Measurements from ENCODE around the gene MICU1. TPM values are rescaled to one million over a fixed set of nuclear protein-coding genes. Genes with fewer than 3 reads are reported as not detected.

The MICU1 gene
- total RNA-seq, 1 experiment from 2014 or later: 34.4 TPM

- no peak for DNase-seq (ENCODE audit: low read depth)
Observed at GRCh38 chr10:72630144-72630543, 4.3 kb upstream of the MICU1 start.

DNA sequence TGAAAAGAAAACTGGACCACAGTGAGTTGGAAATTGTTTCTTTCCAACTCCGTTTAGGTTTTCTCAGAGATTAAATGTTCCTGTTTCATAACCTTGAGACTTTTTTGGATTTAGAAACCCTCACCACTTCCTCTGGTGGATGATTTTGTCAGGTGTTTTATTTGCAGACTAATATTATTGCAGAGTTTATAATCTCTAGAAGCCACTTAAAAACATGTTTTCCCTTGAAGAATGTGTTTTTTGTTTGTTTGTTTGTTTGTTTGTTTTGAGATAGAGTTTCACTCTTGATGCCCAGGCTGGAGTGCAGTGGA is 520 bp upstream of the MICU1 start:
- DNase-seq (ENCODE audit: low read depth): no peak

- no peak for DNase-seq (ENCODE audit: low read depth)
Observed at GRCh38 chr10:72625276-72625607, 637 bp downstream of the MICU1 start.

GRCh38 chr10:72622271-72622670 is 3.6 kb downstream of the MICU1 start:
- no peak for DNase-seq (ENCODE audit: low read depth)

- DNase-seq (ENCODE audit: low read depth): no peak
Observed at GRCh38 chr10:72616716-72617115, 9.2 kb downstream of the MICU1 start.

GRCh38 chr10:72615970-72616369 is 9.9 kb downstream of the MICU1 start:
- no peak for DNase-seq (ENCODE audit: low read depth)

DNA sequence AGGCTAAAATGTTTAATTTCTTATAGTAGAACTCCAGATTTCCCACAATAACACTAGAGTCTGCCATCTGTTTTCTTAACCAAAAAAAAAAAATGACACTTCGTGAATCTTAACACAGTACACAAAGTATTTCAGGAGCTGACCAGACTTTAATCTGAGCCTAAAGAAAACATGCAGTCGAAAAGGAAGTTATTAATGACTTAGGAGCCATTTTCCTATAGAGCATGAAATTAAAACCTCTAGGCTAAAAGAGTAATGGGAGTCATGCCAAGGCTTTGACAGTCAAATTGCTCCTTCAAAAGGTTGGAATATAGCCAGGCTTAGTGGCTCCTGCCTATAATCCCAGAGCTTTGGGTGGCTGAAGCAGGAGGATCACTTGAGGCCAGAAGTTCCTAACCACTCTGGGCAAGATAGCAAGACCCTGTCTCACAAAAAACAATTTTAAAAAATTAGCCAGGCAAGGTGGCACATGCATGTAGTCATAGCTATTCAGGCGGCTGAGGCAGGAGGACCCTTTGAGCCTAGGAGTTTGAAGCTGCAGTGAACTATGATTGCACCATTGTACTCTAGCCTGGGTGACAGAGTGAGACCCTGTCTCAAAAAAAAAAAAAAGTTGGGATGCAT is 13.6 kb downstream of the MICU1 start:
- DNase-seq (ENCODE audit: low read depth): no peak

DNA sequence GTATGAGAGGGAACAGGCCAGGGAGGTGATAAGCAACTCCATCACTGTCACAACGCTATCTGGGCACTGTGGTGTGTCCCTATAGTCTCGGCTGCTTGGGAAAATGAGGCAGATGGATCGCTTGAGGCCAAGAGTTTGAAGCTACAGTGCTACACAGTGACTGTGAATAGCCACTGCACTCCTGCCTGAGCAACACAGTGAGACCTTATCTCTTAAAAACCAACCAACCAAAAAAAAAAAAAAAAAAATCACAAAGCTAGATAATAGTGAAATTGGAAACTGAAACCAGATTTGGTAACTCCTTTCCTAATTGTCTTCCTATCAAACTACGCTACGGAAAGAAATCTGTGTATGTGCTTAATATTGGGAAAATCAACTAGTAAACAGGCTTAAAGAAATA is 14.1 kb downstream of the MICU1 start:
- no peak for DNase-seq (ENCODE audit: low read depth)

GRCh38 chr10:72610466-72610865 is 15.4 kb downstream of the MICU1 start:
- DNase-seq (ENCODE audit: low read depth): no peak

- DNase-seq (ENCODE audit: low read depth): no peak
Observed at GRCh38 chr10:72605122-72605521, 20.8 kb downstream of the MICU1 start.

GRCh38 chr10:72601144-72601543 is 24.7 kb downstream of the MICU1 start:
- no peak for DNase-seq (ENCODE audit: low read depth)

- no peak for DNase-seq (ENCODE audit: low read depth)
Observed at GRCh38 chr10:72598769-72599701, 26.8 kb downstream of the MICU1 start.

- DNase-seq (ENCODE audit: low read depth): no peak
Observed at GRCh38 chr10:72597897-72598296, 28.0 kb downstream of the MICU1 start.

DNA sequence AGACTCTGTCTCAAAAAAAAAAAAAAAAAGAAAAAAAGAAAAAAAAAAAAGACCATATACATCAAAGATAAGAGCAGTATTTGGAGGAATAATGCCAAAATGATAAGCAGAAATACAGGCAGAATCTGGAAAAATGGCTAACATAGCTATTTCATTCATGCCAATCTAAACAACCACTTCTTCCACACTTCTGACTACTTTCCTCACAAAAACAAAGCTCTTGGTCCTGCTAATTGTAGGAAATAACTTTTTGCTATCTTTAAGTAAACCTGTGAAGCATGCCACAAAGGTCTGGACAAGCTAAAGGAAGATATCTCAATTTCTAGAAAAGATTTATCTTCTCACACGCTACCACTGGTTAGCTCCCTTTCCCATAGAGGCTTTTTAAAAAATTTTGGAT is 30.4 kb downstream of the MICU1 start:
- DNase-seq (ENCODE audit: low read depth): no peak

DNA sequence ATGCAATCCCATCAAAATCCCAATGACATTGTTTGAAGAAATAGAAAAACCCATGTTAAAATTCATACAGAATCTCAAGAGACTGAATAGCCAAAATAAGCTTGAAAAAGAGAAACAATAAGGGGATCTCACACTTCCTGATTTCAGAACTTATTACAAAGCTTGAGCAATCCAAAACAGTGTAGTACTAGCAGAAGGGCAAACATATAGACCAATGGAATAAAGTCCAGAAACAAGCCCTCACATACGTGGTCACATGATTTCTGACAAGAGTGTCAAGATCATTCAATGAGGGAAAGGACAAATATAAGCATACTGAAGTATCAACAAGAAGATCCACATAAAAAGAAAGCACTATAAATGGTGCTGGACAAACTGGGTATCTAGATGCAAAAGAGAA is 31.9 kb downstream of the MICU1 start:
- no peak for DNase-seq (ENCODE audit: low read depth)

DNA sequence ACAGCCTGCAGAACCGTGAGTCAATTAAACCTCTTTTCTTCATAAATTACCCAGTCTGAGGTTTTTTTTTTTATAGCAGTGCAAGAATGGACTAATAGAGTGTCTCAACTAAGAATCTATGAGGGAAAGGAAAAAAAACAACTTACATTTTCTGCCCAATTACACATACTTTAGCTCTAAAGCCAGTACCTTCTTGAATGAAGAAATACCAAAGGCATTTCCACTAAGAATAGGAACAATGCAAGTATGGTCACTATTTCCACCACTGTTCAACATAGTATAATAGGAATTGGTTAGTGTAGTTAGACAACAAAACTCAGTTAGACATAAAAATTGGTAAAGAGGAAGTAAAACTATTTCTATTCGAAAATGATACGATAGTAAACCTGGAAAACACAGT is 37.6 kb downstream of the MICU1 start:
- DNase-seq (ENCODE audit: low read depth): no peak

GRCh38 chr10:72587568-72587967 is 38.3 kb downstream of the MICU1 start:
- no peak for DNase-seq (ENCODE audit: low read depth)

DNA sequence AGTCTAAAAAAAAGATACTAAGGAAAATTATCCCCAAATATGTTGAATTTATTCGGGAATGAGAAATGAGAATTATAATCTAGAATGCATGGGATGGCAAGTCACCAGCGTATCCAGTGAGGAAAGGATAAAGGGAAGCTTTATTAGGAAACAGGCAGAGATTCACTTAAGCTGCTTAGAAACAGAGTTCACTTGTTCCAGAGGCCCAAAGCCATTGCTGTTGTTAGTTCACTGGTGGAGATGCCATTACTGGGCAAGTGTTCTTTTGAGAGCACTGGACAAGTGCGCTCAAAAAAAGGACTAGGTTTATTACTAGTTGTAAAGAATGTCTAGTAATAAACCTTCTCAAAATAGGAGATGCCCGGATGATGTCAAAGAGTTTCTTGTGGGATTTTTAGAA is 51.2 kb downstream of the MICU1 start:
- no peak for DNase-seq (ENCODE audit: low read depth)

DNA sequence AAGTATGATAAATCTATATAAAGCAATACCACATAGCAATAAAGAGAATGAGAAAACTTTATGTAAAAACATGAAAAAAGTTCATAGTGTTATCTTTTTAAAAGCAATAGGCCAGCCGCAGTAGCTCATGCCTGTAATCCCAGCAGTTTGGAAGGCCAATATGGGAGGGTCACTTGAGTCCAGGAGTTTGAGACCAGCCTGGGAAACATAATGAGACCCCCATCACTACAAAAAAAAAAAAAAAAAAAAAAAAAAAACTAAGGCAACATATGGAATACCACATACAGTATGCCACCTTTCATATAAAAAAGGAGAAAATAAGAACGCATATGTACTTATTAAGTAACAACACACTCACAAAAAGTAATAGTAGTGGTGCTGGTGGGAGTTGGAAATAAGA is 52.8 kb downstream of the MICU1 start:
- DNase-seq (ENCODE audit: low read depth): no peak

DNA sequence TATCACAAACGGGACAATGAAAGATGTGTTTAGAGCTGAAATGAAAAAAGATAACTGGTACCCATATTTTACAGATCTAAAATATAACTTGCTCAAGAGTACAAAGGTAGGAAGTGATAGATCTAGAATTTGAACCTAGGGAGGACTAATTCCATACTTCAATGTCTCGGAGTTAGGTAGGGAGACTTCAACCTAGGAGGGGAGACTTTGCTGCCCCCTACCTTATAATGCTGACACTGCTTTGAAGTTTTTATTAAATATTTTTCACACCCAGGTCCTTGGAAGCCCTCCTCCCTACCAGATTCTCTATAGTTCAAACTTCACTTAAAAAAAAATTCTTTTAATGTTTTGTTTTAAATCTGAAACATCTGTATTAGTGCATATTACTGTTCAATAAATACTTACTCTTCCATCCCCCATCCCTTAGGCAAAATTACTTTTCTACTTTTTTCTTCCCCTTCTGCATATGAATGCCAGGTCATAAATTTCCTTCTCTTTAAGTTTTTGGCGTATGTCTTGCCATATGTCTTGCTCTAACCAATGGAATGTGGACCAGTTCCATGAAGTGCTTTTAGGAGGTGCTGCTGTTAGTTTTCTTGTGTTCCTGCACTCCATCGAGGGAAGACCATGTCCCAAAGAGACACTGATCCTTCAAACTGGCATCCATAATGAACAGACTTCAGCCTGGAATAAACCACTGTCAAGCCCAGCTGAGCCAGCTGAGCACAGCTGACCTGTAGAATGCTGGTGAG is 57.8 kb downstream of the MICU1 start:
- peak; percentile 60 for DNase-seq (ENCODE audit: low read depth)

DNA sequence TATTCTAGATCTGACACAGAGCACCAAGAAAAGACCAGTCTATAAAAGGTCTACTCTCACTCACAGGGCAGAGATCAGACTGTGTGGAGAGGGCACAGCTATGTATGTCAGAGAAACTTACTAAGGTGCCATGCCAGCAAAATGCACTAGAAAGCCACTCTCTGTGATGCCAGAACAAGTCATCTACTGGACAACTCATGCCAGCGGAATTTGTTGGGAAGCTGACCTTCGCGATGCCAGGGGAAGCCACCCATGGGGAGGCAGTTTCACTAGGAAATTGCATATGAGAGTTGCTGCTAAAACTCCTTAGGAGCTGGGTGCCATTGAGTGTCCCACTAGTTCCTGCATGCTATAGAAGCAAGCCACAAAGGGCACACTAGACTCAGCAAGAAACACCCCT is 58.5 kb downstream of the MICU1 start:
- peak; percentile 89 for DNase-seq (ENCODE audit: low read depth)

DNA sequence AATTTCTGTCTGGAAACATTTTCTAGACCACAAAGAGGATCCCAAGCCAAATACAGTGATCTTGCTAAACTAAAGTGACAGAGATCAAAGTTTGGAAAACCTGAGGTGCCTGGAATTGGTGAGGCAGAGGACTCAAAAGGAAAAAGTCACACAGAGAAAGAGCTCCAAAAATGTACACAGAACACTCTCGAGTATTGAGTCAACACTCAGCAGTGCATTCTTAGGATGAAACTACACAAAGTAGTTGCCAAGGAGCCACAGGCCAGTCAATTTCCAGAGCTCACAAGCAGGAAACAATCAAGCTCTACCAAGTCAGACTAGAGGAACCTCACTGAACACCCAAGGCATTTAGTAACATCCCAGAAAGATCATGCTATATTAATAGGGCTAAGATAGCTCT is 61.3 kb downstream of the MICU1 start:
- DNase-seq (ENCODE audit: low read depth): no peak

All from HT1080 (cell line).